Measurements from ENCODE around the gene MED26.

MED26 gene

DNA sequence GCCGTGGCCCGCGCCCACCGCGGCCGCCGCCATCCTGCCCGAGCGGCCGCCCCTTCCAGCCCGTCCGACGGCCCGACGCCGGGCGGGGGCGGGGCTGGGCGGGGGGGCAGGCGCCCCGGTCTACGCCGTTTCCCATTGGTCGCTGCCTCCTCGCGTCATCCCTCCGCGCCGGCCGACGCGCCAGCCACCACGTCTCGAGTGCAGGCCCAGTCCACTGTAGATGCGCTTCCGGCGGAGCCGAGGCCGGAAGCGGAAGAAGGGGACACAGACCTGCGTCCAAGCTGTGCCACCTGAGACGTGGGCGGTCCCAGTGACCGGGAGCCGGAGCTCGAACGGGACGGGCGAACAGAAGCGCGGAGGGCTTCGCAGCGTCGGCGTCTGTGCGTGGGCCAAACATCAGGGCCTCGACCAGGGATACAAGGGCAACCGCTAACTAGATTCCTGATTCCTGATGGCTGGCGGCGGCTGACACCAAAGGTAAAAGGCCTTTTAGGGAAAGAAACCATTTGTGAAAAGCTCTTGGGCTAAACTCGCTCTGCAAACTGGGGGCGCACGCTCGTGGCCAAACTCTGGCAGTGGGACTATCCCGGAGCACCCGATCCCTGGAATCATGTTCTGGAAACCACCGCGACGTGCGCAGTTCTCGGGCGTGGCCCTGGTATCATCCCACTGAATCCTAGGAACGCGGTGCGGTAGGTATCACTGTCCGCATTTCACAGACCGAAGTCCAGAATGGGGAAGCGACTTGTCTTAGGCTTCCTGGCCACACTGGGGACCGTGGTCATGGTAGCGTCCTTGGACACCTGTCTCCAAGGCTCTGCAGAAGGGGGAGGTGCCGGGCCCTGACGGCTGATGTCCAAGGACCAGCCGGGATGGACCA is 55.4 kb downstream of the MED26 start, which contains the start of gene SLC35E1 (continued):
- TF ChIP-seq, protein P1, sequence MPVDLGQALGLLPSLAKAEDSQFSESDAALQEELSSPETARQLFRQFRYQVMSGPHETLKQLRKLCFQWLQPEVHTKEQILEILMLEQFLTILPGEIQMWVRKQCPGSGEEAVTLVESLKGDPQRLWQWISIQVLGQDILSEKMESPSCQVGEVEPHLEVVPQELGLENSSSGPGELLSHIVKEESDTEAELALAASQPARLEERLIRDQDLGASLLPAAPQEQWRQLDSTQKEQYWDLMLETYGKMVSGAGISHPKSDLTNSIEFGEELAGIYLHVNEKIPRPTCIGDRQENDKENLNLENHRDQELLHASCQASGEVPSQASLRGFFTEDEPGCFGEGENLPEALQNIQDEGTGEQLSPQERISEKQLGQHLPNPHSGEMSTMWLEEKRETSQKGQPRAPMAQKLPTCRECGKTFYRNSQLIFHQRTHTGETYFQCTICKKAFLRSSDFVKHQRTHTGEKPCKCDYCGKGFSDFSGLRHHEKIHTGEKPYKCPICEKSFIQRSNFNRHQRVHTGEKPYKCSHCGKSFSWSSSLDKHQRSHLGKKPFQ (tag by site-specific recombination; IDR thresholded peaks at IDR 0.05) = no peak
- TF ChIP-seq ZNF629 (tag by site-specific recombination; IDR thresholded peaks at IDR 0.05) (peak; percentile 96), ZNF350 (tag by site-specific recombination; IDR thresholded peaks at IDR 0.05) (no peak), ZNF248 (tag by site-specific recombination; IDR thresholded peaks at IDR 0.05) (no peak), SETDB1 (IDR thresholded peaks at IDR 0.05; ENCODE audit: insufficient read length, low read length) (no peak), IKZF3 (tag by site-specific recombination; IDR thresholded peaks at IDR 0.05) (no peak), ZNF133 (tag by site-specific recombination; IDR thresholded peaks at IDR 0.05) (no peak), ZNF571 (tag by site-specific recombination; IDR thresholded peaks at IDR 0.05) (no peak), ZNF274 (IDR thresholded peaks at IDR 0.05; ENCODE audit: low read length) (no peak), ZNF274 (tag by site-specific recombination; IDR thresholded peaks at IDR 0.05; ENCODE audit: borderline replicate concordance) (no peak), ZNF324 (tag by site-specific recombination; IDR thresholded peaks at IDR 0.05) (peak; percentile 26; the same call in 1 of the 2 replicates), ZNF174 (tag by site-specific recombination; IDR thresholded peaks at IDR 0.05) (no peak), FEZF1 (tag by site-specific recombination; IDR thresholded peaks at IDR 0.05) (no peak), ZNF624 (tag by site-specific recombination; IDR thresholded peaks at IDR 0.05) (no peak), HOXA7 (CRISPR knock-in tag; IDR thresholded peaks at IDR 0.05; ENCODE audit: borderline replicate concordance) (no peak), KLF16 (tag by site-specific recombination; IDR thresholded peaks at IDR 0.05) (peak; percentile 87), ZNF266 (tag by site-specific recombination; IDR thresholded peaks at IDR 0.05; ENCODE audit: low read depth) (no peak), SCRT1 (tag by site-specific recombination; IDR thresholded peaks at IDR 0.05; ENCODE audit: borderline replicate concordance) (no peak), ZNF37A (tag by site-specific recombination; IDR thresholded peaks at IDR 0.05) (no peak), ZEB2 (tag by site-specific recombination; IDR thresholded peaks at IDR 0.05) (peak; percentile 83)
- TF ChIP-seq, protein P2, sequence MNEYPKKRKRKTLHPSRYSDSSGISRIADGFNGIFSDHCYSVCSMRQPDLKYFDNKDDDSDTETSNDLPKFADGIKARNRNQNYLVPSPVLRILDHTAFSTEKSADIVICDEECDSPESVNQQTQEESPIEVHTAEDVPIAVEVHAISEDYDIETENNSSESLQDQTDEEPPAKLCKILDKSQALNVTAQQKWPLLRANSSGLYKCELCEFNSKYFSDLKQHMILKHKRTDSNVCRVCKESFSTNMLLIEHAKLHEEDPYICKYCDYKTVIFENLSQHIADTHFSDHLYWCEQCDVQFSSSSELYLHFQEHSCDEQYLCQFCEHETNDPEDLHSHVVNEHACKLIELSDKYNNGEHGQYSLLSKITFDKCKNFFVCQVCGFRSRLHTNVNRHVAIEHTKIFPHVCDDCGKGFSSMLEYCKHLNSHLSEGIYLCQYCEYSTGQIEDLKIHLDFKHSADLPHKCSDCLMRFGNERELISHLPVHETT (tag by site-specific recombination; IDR thresholded peaks at IDR 0.05) = 0 out of 2 replicates have a peak, but pooled peaks have one; percentile 49
- TF ChIP-seq, protein P3, sequence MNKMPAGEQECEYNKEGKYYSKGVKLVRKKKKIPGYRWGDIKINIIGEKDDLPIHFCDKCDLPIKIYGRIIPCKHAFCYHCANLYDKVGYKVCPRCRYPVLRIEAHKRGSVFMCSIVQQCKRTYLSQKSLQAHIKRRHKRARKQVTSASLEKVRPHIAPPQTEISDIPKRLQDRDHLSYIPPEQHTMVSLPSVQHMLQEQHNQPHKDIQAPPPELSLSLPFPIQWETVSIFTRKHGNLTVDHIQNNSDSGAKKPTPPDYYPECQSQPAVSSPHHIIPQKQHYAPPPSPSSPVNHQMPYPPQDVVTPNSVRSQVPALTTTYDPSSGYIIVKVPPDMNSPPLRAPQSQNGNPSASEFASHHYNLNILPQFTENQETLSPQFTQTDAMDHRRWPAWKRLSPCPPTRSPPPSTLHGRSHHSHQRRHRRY (tag by site-specific recombination; IDR thresholded peaks at IDR 0.05) = no peak
- TF ChIP-seq, protein P4, sequence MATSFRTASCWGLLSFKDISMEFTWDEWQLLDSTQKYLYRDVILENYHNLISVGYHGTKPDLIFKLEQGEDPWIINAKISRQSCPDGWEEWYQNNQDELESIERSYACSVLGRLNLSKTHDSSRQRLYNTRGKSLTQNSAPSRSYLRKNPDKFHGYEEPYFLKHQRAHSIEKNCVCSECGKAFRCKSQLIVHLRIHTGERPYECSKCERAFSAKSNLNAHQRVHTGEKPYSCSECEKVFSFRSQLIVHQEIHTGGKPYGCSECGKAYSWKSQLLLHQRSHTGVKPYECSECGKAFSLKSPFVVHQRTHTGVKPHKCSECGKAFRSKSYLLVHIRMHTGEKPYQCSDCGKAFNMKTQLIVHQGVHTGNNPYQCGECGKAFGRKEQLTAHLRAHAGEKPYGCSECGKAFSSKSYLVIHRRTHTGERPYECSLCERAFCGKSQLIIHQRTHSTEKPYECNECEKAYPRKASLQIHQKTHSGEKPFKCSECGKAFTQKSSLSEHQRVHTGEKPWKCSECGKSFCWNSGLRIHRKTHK (tag by site-specific recombination; IDR thresholded peaks at IDR 0.05) = no peak
- TF ChIP-seq, protein P5, sequence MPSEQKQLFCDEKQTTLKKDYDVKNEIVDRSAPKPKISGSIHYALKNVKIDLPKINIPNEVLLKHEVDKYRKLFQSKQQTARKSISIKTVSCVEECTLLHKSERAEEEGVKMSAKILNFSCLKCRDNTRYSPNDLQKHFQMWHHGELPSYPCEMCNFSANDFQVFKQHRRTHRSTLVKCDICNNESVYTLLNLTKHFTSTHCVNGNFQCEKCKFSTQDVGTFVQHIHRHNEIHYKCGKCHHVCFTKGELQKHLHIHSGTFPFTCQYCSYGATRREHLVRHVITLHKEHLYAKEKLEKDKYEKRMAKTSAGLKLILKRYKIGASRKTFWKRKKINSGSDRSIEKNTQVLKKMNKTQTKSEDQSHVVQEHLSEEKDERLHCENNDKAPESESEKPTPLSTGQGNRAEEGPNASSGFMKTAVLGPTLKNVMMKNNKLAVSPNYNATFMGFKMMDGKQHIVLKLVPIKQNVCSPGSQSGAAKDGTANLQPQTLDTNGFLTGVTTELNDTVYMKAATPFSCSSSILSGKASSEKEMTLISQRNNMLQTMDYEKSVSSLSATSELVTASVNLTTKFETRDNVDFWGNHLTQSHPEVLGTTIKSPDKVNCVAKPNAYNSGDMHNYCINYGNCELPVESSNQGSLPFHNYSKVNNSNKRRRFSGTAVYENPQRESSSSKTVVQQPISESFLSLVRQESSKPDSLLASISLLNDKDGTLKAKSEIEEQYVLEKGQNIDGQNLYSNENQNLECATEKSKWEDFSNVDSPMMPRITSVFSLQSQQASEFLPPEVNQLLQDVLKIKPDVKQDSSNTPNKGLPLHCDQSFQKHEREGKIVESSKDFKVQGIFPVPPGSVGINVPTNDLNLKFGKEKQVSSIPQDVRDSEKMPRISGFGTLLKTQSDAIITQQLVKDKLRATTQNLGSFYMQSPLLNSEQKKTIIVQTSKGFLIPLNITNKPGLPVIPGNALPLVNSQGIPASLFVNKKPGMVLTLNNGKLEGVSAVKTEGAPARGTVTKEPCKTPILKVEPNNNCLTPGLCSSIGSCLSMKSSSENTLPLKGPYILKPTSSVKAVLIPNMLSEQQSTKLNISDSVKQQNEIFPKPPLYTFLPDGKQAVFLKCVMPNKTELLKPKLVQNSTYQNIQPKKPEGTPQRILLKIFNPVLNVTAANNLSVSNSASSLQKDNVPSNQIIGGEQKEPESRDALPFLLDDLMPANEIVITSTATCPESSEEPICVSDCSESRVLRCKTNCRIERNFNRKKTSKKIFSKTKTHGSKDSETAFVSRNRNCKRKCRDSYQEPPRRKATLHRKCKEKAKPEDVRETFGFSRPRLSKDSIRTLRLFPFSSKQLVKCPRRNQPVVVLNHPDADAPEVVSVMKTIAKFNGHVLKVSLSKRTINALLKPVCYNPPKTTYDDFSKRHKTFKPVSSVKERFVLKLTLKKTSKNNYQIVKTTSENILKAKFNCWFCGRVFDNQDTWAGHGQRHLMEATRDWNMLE (tag by site-specific recombination; conservative IDR thresholded peaks at IDR 0.05; ENCODE audit: low read depth) = peak; percentile 89
- TF ChIP-seq, protein P6, sequence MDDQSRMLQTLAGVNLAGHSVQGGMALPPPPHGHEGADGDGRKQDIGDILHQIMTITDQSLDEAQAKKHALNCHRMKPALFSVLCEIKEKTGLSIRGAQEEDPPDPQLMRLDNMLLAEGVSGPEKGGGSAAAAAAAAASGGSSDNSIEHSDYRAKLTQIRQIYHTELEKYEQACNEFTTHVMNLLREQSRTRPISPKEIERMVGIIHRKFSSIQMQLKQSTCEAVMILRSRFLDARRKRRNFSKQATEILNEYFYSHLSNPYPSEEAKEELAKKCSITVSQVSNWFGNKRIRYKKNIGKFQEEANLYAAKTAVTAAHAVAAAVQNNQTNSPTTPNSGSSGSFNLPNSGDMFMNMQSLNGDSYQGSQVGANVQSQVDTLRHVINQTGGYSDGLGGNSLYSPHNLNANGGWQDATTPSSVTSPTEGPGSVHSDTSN (CRISPR knock-in tag; IDR thresholded peaks at IDR 0.05) = no peak

All from HEK293 (cell line).